Measurements from ENCODE around the gene TIAM1. TPM values are rescaled to one million over a fixed set of nuclear protein-coding genes. Genes with fewer than 3 reads are reported as not detected.
A peak's percentile ranks its signal among the peaks of the same experiment; 100 is the strongest.

TIAM1 gene
- polyA plus RNA-seq, 1 donor: 10.8 TPM

- DNase-seq (ENCODE audit: low read depth): no peak
Measured at GRCh38 chr21:31203431-31204054, 140.5 kb downstream of the TIAM1 start.

- peak; percentile 70 for DNase-seq (ENCODE audit: low read depth)
Measured at GRCh38 chr21:31201548-31201947, 142.5 kb downstream of the TIAM1 start.

GRCh38 chr21:31201144-31201543 is 142.9 kb downstream of the TIAM1 start:
- no peak for DNase-seq (ENCODE audit: low read depth)

DNA sequence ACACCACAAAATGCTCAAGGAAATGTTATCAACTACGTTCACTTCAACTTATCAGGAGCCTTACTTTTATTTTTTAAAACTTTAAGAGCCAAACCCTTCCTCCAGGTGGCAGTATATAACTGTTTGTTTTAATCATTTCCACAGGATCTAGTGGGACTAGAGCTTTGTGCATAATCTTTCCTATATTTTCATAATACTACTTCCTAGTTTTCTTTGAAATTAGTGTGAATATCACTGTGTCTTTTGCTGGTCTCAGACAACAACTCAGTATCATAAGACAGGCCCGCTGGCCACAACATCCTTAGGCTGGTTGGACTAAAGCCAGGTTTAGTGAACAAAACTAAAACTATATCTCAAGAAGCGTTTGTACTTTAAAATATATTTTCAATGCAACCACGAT is 145.5 kb downstream of the TIAM1 start:
- no peak for DNase-seq (ENCODE audit: low read depth)

DNA sequence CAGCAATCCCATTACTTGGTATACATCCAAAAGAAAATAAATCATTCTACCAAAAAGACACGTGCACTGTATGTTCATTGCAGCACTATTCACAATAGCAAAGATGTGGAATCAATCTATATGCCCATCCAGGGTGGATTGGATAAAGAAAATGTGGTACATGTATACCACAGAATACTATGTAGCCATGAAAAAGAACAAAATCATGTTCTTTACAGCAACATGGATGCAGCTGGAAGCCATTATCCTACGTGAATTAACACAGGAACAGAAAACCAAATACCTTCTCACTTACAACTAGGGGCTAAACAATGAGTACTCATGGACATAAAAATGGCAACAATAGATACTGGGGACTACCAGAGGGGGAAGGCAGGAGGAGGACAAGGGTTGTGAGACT is 147.3 kb downstream of the TIAM1 start:
- no peak for DNase-seq (ENCODE audit: low read depth)

DNA sequence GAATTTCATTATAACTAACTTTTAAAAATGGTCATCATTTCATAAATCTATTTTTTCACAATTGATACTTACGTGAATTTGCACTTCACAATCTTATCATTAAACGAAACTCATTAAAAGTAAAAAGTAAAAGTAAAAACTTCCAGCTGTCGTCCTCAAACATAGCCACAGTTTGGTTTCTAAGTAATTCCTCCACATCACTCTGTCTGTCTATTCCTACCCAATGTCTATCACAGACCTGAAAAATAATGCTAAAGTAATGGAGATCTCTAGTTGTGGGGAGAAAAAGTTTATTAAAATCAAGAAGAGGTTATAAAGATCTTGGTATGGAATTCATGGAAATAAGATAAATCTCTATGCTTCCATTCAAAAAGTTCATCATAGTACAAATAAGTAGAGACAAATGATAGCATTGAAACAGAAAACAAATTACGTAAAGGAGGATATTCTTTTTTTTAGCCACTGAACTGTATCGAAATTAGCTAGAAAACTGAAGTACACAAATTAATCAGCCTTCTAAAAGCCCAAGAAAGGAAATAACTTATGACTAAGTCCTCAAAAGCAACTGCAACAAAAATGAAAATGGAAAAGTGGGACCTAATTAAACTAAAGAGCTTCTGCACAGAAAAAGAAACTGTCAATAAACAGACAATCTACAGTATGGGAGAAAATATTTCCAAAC is 148.6 kb downstream of the TIAM1 start:
- DNase-seq (ENCODE audit: low read depth): no peak

GRCh38 chr21:31194510-31195293 is 149.4 kb downstream of the TIAM1 start:
- no peak for DNase-seq (ENCODE audit: low read depth)

DNA sequence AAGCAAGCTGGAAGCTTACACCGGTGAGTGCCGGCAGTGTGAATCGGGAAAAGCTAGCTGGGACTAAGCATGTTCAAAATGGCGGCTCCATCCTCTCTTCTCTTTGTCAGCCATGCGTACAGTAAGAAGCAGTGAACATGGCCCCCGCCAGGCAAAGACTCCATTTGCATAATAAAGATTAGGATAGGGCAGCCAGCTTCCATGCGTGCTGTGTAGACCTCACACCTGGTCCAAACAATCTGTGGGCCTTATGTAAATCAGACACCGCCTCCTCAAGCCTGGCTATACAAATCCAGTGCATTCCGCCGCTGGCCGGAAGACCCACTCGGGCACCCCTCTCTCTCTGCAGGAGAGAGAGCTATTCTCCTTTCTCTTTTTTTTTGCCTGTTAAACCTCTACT is 150.3 kb downstream of the TIAM1 start:
- no peak for DNase-seq (ENCODE audit: low read depth)

- DNase-seq (ENCODE audit: low read depth): no peak
Measured at GRCh38 chr21:31191553-31191952, 152.5 kb downstream of the TIAM1 start.

GRCh38 chr21:31190516-31190915 is 153.5 kb downstream of the TIAM1 start:
- DNase-seq (ENCODE audit: low read depth): no peak

GRCh38 chr21:31187499-31187898 is 156.6 kb downstream of the TIAM1 start:
- DNase-seq (ENCODE audit: low read depth): no peak

DNA sequence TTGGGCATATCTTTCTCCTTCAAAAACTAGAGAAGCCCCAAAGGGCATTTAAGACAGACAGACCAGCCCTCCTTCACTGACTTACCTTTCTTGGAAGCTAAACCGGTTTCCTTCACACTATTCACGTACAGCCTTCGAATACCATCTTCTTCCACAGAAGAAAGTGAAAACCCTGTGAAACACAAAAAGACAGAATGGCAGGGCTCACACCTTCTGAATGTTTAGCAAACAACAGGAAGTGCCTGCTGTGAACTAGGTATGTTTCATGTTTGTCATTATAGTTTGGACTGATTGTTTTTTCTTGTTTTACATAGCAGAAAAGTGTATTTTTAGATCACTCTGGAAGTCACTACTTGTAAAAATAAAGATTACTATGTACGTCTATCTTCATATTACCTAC is 157.1 kb downstream of the TIAM1 start:
- DNase-seq (ENCODE audit: low read depth): no peak

- DNase-seq (ENCODE audit: low read depth): no peak
Measured at GRCh38 chr21:31185663-31186062, 158.4 kb downstream of the TIAM1 start.

GRCh38 chr21:31184876-31185275 is 159.2 kb downstream of the TIAM1 start:
- no peak for DNase-seq (ENCODE audit: low read depth)

- no peak for DNase-seq (ENCODE audit: low read depth)
Measured at GRCh38 chr21:31184459-31184858, 159.6 kb downstream of the TIAM1 start.

DNA sequence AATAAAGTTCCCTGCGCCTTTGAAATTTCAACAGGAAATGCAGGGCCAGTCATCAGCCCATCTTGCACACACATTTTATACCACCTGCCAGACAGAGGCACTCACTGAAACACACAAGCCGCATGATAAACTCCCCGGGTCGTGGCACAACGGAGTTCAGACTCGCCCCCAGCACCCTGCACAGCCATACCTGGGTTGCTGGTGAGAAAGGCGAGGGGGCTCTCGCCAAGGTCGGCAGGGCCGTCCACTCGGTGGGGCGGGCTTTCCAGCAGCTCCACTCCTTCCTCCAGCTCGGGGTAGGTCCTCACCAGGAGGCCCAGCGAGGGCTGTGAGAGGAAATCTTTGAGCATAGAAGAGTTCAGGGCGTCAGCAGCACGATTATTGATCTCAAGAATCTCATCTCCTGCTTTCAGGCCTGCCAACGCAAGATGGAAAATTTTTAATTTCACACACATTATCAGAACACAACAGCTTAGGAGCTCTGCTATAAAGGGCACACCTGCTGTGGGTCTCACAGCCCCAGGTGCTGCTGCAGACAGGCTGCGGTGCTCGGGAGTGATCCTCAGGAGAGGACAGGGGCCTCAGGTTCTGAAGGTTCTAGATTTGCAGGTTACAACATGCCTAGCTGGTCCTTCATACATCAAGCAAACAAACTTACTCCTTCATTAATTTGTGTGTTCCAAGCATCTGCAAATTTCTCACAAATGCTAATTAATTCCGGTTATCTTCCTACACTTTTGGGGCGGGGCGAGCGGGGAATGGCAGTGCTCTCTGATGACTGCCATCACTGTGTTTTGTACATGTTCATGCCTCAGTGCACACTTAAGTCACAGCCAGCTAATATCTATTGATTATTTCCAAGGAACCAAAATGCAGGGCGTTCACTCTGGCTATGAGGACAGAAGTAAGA is 161.6 kb downstream of the TIAM1 start:
- no peak for DNase-seq (ENCODE audit: low read depth)

DNA sequence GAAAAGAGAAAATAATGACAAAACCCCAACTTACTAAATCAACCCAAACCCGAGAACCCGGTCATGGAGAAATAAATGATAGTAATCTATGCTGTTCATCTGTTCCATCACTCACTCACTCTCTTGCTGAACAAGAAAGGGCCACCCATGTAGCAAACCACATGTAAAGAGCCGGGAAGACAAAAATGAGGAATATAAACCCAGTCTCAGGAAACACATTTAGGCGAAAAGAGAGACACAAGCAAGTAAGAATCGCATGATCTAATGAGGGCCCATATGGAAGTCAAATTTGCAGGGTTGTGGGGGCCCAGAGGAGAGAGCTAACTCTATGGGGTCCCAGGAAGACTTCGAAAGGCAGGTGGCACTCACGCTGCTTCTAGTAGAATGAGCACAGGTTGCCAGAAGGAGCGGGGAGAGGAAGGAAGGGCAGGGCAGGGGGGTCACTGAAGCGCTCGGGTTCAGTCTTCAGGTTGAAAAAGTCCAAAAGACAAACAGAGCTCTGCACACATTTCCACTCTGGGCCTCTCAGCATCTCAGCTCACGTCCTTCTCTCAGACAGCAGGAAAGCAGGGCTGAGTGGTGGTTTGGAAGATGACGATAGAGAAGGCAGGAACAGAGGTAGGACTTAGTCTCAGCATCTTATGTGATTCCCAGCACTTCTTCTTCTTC is 162.8 kb downstream of the TIAM1 start:
- DNase-seq (ENCODE audit: low read depth): no peak

DNA sequence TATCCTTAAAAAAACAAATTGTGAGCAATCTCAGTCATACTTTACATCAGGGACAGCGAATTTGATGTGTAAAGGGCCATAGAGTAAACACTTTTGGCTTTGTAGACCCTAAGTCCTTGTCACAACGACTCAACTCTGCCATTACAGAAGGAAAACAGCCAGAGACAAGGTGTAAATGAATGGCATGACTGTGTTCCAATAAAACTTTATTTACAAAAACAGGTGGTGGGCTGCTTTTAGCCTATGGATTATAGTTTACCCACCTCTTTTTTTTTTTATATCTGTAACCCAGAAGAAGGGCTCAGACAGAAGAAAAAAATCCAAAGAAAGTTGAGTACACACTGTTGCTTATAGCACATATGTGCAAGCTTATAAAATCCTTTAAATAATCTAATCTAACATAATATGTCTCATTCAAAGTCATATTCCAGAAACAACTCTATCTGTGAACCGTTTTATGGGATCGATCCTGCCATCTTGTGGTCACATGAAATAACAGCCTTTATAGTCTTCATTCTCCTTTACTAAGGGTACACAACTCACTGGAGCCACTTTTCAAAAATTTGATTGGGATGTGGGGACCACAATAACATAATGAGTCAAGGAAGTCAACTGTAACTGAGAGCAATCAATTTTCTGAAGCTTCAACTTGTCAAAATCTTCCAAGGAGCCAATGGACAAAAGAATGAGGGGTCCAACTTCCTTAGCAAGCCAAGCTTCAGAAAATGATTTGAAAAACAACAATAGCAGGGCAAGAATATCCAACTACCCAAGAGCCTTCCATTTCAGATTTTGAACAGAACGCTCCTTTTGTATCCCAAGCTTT is 163.6 kb downstream of the TIAM1 start:
- DNase-seq (ENCODE audit: low read depth): no peak

DNA sequence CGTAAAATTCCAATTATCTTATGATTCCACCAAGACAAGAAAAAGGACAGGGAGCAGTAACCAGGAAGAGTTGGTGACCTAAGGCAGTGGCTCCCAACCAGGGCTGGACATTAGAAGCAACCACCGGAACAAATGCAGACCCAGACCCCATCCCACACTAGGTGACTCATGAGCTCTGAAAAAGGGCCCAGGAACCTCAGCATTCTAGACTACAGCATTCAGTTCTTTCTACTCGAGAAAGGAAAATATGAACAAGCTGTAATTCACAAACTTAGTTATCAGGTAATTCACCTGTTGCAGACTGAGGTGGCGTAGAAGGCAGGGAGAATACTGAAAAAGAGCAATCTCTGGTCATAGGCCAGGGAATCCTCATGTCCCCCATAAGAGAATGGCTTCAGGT is 167.3 kb downstream of the TIAM1 start:
- DNase-seq (ENCODE audit: low read depth): no peak

GRCh38 chr21:31176080-31176551 is 167.9 kb downstream of the TIAM1 start:
- no peak for DNase-seq (ENCODE audit: low read depth)

Data from forelimb muscle (tissue), 1 donor.